K562 (cell line): ENCODE results near the gene B3GALT4. TPM values are rescaled to one million over a fixed set of nuclear protein-coding genes. Genes with fewer than 3 reads are reported as not detected.

Experiments
- CBFB ChIP-seq: sonication (generic); formaldehyde crosslinking; IDR thresholded peaks from 2 replicates; pipeline ENCODE4 v1.4.0; 2020; ENCODE audit warnings: mild to moderate bottlenecking, missing genetic modification reagents
- CHD4 ChIP-seq: fragments of 200-600 bp; sonication (generic); IDR thresholded peaks from 3 replicates; pipeline ENCODE4 v1.6.1; 2012; ENCODE audit warnings: low read depth, mild to moderate bottlenecking, mixed read lengths, low read length, inconsistent platforms; ENCODE audit not compliant: insufficient read depth, insufficient replicate concordance, poor library complexity, severe bottlenecking
- EZH2 ChIP-seq: IDR thresholded peaks from 2 replicates; pipeline ENCODE4 v1.6.1; 2012; ENCODE audit warnings: low read depth, mild to moderate bottlenecking, inconsistent platforms, low read length, borderline replicate concordance
- MCM2 ChIP-seq: fragments of 450-650 bp; IDR thresholded peaks from 2 replicates; pipeline ENCODE4 v1.6.1; 2017; ENCODE audit warnings: low read depth, mild to moderate bottlenecking
- MYC ChIP-seq, 2 experiments: fragments of 250-450 bp in 1 of 2; sonication (Bioruptor Pico) in 1 of 2; IDR thresholded peaks; 2 replicates each; pipeline versions ENCODE4 v1.5.1 to v1.6.1; 2012 to 2021; ENCODE audit warnings: low read depth in 2 of 2, borderline replicate concordance in 1 of 2, improper control_type of control experiment in 1 of 2, low read length in 1 of 2, mild to moderate bottlenecking in 1 of 2, moderate library complexity in 1 of 2
- MYNN ChIP-seq, 2 experiments: sonication (generic); formaldehyde crosslinking in 1 of 2; IDR thresholded peaks; 2 replicates each; pipeline versions ENCODE4 v1.5.0 to v1.6.1; 2016 to 2020; ENCODE audit warnings: antibody characterized with exemption in 1 of 2, missing genetic modification reagents in 1 of 2
- PURB ChIP-seq: sonication (generic); formaldehyde crosslinking; IDR thresholded peaks from 2 replicates; pipeline ENCODE4 v1.9.0; 2021; ENCODE audit warnings: low read depth, mild to moderate bottlenecking, missing genetic modification reagents
- RBM17 ChIP-seq: fragments of 200-400 bp; formaldehyde crosslinking; IDR thresholded peaks from 2 replicates; pipeline ENCODE4 v1.6.1; 2017; ENCODE audit warnings: low read depth, mild to moderate bottlenecking, low read length, borderline replicate concordance
- TEAD2 ChIP-seq: fragments of 450-650 bp; IDR thresholded peaks from 2 replicates; pipeline ENCODE4 v1.6.1; 2016; ENCODE audit warnings: missing genetic modification characterization, control low read depth, missing compliant biosample characterization
- XRCC3 ChIP-seq: fragments of 450-650 bp; IDR thresholded peaks from 2 replicates; pipeline ENCODE4 v1.6.1; 2017; ENCODE audit warnings: mild to moderate bottlenecking, moderate library complexity
- YBX1 ChIP-seq: fragments of 450-650 bp; IDR thresholded peaks from 2 replicates; pipeline ENCODE4 v1.7.1; 2016; ENCODE audit warnings: mild to moderate bottlenecking
- ZNF124 ChIP-seq: sonication (generic); formaldehyde crosslinking; IDR thresholded peaks from 2 replicates; pipeline ENCODE4 v1.8.1; 2022; ENCODE audit warnings: missing genetic modification reagents
- ZNF324 ChIP-seq: fragments of 250-450 bp; sonication (Bioruptor Pico); IDR thresholded peaks from 2 replicates; pipeline ENCODE4 v1.4.0; 2020; ENCODE audit warnings: mild to moderate bottlenecking
- polyA plus RNA-seq, 8 experiments: library from polyadenylated mRNA; depleted of rRNA in 4 of 8; stranded (reverse) in 5 of 8; unstranded in 3 of 8; fragments of >200 nt; fragmentation: Nextera tagmentation in 2 of 8; fragmentation: Illumina TruSeq in 1 of 8; extraction: Ambion mirVana in 2 of 8; extraction: Trizol in 1 of 8; gene quantifications; 2 replicates each; pipeline versions ENCODE4 v1.2.1 to v1.2.3, GENCODE V29; 2011 to 2014; ENCODE audit warnings: inconsistent platforms in 1 of 8, missing spikeins in 1 of 8
- total RNA-seq, 7 experiments: library from RNA; depleted of rRNA in 6 of 7; stranded (reverse); fragments of >200 nt in 6 of 7; fragmentation: Illumina TruSeq in 2 of 7; extraction: Trizol in 2 of 7; gene quantifications; 2 replicates each; pipeline versions ENCODE4 v1.2.1 to v1.2.3, GENCODE V29; 2011 to 2021; ENCODE audit warnings: low replicate concordance in 1 of 7
- TF ChIP-seq, protein P1 (sequence below): sonication (generic); formaldehyde crosslinking; IDR thresholded peaks from 2 replicates; pipeline ENCODE4 v1.8.1; 2023; ENCODE audit warnings: missing genetic modification reagents, mild to moderate bottlenecking, borderline replicate concordance
- TF ChIP-seq, protein P2 (sequence below): sonication (generic); formaldehyde crosslinking; IDR thresholded peaks from 2 replicates; pipeline ENCODE4 v1.8.0; 2023; ENCODE audit warnings: missing genetic modification reagents, mild to moderate bottlenecking, borderline replicate concordance

Gene B3GALT4
- total and polyA plus RNA-seq, 9 of the 15 experiments (the other 6 are each of a cell fraction or from before 2014, with no cell fraction given): 0.11 to 1.3 (median 0.53) TPM; not detected in 1

DNA sequence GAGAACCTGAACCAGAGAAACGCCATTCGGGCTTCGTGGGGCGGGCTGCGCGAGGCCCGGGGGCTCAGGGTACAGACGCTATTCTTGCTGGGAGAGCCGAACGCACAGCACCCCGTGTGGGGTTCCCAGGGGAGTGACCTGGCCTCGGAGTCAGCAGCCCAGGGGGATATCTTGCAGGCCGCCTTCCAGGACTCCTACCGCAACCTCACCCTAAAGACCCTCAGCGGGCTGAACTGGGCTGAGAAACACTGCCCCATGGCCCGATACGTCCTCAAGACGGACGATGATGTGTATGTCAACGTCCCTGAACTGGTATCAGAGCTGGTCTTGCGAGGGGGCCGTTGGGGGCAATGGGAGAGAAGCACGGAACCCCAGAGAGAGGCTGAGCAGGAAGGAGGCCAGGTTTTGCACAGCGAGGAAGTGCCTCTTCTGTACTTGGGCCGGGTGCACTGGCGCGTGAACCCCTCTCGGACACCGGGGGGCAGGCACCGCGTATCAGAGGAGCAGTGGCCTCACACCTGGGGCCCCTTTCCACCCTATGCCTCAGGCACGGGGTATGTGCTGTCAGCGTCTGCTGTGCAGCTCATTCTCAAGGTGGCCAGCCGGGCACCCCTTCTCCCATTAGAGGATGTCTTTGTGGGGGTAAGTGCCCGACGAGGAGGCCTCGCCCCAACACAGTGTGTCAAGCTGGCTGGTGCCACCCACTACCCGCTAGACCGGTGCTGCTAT lies 904 bp downstream of the B3GALT4 start (continued):
- TF ChIP-seq MYC (IDR thresholded peaks at IDR 0.05; ENCODE audit: low read depth, low read length) (no peak), MYC (CRISPR knock-in tag; IDR thresholded peaks at IDR 0.05; ENCODE audit: borderline replicate concordance, low read depth) (no peak), XRCC3 (no peak), YBX1 (no peak), CBFB (CRISPR knock-in tag) (no peak), TEAD2 (tag) (no peak), EZH2 (no peak), MYNN (IDR thresholded peaks at IDR 0.05) (0 out of 2 replicates have a peak, but pooled peaks have one; percentile 17), MYNN (CRISPR knock-in tag; IDR thresholded peaks at IDR 0.05) (no peak), ZNF324 (CRISPR knock-in tag) (no peak), ZNF124 (CRISPR knock-in tag) (no peak), MCM2 (no peak), CHD4 (no peak), RBM17 (no peak), PURB (CRISPR knock-in tag) (no peak)
- TF ChIP-seq, protein P1, sequence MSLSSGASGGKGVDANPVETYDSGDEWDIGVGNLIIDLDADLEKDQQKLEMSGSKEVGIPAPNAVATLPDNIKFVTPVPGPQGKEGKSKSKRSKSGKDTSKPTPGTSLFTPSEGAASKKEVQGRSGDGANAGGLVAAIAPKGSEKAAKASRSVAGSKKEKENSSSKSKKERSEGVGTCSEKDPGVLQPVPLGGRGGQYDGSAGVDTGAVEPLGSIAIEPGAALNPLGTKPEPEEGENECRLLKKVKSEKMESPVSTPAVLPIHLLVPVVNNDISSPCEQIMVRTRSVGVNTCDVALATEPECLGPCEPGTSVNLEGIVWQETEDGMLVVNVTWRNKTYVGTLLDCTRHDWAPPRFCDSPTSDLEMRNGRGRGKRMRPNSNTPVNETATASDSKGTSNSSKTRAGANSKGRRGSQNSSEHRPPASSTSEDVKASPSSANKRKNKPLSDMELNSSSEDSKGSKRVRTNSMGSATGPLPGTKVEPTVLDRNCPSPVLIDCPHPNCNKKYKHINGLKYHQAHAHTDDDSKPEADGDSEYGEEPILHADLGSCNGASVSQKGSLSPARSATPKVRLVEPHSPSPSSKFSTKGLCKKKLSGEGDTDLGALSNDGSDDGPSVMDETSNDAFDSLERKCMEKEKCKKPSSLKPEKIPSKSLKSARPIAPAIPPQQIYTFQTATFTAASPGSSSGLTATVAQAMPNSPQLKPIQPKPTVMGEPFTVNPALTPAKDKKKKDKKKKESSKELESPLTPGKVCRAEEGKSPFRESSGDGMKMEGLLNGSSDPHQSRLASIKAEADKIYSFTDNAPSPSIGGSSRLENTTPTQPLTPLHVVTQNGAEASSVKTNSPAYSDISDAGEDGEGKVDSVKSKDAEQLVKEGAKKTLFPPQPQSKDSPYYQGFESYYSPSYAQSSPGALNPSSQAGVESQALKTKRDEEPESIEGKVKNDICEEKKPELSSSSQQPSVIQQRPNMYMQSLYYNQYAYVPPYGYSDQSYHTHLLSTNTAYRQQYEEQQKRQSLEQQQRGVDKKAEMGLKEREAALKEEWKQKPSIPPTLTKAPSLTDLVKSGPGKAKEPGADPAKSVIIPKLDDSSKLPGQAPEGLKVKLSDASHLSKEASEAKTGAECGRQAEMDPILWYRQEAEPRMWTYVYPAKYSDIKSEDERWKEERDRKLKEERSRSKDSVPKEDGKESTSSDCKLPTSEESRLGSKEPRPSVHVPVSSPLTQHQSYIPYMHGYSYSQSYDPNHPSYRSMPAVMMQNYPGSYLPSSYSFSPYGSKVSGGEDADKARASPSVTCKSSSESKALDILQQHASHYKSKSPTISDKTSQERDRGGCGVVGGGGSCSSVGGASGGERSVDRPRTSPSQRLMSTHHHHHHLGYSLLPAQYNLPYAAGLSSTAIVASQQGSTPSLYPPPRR: no peak
- TF ChIP-seq, protein P2, sequence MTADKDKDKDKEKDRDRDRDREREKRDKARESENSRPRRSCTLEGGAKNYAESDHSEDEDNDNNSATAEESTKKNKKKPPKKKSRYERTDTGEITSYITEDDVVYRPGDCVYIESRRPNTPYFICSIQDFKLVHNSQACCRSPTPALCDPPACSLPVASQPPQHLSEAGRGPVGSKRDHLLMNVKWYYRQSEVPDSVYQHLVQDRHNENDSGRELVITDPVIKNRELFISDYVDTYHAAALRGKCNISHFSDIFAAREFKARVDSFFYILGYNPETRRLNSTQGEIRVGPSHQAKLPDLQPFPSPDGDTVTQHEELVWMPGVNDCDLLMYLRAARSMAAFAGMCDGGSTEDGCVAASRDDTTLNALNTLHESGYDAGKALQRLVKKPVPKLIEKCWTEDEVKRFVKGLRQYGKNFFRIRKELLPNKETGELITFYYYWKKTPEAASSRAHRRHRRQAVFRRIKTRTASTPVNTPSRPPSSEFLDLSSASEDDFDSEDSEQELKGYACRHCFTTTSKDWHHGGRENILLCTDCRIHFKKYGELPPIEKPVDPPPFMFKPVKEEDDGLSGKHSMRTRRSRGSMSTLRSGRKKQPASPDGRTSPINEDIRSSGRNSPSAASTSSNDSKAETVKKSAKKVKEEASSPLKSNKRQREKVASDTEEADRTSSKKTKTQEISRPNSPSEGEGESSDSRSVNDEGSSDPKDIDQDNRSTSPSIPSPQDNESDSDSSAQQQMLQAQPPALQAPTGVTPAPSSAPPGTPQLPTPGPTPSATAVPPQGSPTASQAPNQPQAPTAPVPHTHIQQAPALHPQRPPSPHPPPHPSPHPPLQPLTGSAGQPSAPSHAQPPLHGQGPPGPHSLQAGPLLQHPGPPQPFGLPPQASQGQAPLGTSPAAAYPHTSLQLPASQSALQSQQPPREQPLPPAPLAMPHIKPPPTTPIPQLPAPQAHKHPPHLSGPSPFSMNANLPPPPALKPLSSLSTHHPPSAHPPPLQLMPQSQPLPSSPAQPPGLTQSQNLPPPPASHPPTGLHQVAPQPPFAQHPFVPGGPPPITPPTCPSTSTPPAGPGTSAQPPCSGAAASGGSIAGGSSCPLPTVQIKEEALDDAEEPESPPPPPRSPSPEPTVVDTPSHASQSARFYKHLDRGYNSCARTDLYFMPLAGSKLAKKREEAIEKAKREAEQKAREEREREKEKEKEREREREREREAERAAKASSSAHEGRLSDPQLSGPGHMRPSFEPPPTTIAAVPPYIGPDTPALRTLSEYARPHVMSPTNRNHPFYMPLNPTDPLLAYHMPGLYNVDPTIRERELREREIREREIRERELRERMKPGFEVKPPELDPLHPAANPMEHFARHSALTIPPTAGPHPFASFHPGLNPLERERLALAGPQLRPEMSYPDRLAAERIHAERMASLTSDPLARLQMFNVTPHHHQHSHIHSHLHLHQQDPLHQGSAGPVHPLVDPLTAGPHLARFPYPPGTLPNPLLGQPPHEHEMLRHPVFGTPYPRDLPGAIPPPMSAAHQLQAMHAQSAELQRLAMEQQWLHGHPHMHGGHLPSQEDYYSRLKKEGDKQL (CRISPR knock-in tag): no peak
